ENCODE data around the gene ZNF423.

ZNF423 gene

GRCh38 chr16:49671333-49671732 is 184.6 kb downstream of the ZNF423 start:
- no peak for DNase-seq (ENCODE audit: low read depth in 1 of 2, low spot score in 1 of 2)

GRCh38 chr16:49670627-49671026 is 185.3 kb downstream of the ZNF423 start:
- DNase-seq (ENCODE audit: low read depth in 1 of 2, low spot score in 1 of 2) = no peak

DNA sequence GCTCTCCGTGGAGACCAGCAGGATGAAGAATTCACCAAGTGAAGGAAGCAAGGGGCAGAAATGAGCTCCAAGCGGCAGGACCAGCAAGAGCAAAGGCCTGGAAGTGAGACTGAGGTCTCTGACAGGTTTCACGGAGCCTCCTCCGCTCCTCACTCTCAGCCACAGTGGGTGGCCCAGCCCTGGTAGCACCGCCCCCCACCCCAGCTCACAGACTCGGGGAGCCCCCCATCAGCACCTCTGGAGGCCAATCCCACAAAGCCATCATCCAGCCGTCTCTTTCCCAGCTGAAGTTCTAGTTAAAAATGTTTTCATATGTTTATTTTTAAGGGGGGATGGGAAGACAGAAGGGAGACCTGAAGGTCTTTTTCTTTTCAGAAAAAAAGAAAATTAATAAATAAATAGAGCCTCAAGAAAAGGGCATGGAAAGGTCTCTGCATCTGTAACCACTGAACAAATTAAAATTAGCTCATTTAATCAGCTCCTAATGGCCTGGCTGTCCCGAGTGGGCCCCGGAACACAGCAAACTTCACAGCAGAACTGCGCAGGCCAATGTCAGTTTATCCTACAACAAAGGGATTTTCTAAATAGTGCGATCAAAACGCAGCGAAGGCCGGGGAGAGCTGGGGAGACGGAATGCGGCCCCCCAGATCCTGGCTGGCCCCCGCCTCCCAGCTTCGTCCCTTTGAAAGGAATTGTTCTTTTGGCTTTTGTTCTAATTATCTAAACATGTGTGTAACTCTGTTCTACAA is 190.3 kb downstream of the ZNF423 start:
- no peak for DNase-seq (ENCODE audit: low read depth in 1 of 2, low spot score in 1 of 2)

- no peak for DNase-seq (ENCODE audit: low read depth in 1 of 2, low spot score in 1 of 2)
Observed at GRCh38 chr16:49664221-49665215, 191.4 kb downstream of the ZNF423 start.

- no peak for DNase-seq (ENCODE audit: low read depth in 1 of 2, low spot score in 1 of 2)
Observed at GRCh38 chr16:49663081-49664065, 192.5 kb downstream of the ZNF423 start.

- no peak for DNase-seq (ENCODE audit: low read depth in 1 of 2, low spot score in 1 of 2)
Observed at GRCh38 chr16:49662569-49662968, 193.3 kb downstream of the ZNF423 start.

DNA sequence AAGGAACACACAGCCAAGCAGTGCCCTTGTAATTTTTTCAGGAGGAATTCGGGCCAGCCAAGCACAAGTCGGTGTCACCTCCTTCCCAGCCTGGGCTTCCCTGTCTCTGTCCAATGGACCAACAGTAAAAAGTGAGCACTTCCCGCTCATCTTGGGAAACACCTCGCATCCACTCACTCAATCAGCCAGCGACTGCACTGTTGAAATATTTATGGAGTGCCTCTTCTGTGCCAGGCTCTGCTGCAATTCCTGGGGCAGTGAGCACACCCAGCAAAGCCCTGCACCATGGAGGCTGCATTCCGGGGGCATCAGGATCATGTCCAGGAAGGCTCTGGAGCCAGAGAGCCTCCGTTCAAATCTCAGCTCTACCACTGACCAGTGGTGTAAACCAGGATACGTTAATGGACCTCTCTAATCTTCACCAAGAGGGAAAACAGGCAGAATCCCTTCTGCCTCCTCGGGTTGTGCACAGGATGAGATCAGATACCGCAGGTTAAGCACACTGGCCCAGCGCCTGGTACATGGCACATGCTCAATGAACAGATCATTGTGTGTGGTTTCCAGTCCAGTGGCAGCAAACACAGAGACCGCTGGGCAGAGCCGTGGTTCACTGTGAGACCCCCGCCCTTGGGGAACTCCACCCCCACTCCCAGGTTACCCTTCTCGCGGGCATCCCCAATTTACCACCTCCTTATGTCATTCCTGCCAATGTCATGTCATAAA is 194.3 kb downstream of the ZNF423 start:
- DNase-seq (ENCODE audit: low read depth in 1 of 2, low spot score in 1 of 2) = no peak

GRCh38 chr16:49660626-49661025 is 195.3 kb downstream of the ZNF423 start:
- no peak for DNase-seq (ENCODE audit: low read depth in 1 of 2, low spot score in 1 of 2)

DNA sequence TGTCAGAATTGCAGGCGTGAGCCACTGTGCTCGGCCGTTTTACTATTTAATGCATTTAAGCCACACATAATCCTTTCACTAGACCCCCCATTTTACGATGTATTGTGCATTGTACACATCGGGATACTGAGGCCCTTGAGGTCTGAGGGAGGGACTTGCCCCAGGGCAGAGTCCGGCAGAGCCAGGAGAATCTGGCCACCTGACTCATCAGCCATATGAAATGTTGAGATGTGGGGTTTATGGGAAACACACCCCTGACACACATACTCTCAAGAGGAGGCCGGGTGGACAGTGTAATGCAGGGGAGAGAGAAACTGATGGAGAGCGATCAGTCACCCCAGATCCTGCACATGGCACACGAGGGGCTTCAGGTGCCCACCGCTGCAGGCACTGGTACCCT is 196.6 kb downstream of the ZNF423 start:
- no peak for DNase-seq (ENCODE audit: low read depth in 1 of 2, low spot score in 1 of 2)

DNA sequence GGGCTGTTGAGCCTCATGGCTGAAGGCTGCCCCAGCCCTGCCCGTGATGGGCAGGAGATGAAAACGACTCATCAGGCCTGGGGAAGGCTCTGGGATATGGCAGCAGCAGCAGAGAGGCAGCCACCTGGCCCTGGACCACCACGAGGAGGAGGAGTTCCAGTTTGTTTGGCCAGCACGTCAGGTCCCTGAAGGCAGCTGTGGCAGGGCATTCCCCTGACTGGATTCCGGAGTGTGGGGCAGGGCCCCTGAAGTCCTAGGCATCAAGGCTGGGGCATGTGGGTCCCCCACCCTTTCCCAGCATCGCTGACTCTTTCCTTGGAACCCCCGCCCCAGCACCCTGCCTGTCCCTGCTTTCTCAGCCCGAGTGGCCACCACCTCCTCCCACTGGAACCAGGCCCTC is 197.4 kb downstream of the ZNF423 start:
- DNase-seq (ENCODE audit: low read depth in 1 of 2, low spot score in 1 of 2) = no peak

- DNase-seq (ENCODE audit: low read depth in 1 of 2, low spot score in 1 of 2) = no peak
Observed at GRCh38 chr16:49657736-49658465, 198.0 kb downstream of the ZNF423 start.

DNA sequence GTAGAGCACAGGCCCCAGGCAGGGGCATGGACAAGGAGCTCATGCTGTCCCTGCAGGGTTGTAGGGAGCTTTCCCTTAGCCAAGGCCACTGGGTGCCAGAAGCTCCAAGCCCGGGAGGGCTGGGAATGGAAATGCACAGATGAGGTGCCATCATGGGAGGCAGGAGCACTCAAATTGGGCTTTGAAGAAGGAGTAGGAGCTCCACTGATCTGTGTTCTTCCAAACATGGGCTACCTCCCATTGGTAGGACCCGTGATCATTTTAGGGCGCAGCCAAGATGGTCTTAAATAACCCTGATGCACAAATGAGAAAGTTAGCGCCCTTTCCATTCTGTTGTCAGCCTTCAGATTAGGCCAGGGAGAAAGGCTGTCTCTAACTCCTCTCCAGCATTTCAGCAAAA is 201.5 kb downstream of the ZNF423 start:
- DNase-seq (ENCODE audit: low read depth in 1 of 2, low spot score in 1 of 2) = no peak

- DNase-seq (ENCODE audit: low read depth in 1 of 2, low spot score in 1 of 2) = no peak
Observed at GRCh38 chr16:49653577-49653976, 202.3 kb downstream of the ZNF423 start.

DNA sequence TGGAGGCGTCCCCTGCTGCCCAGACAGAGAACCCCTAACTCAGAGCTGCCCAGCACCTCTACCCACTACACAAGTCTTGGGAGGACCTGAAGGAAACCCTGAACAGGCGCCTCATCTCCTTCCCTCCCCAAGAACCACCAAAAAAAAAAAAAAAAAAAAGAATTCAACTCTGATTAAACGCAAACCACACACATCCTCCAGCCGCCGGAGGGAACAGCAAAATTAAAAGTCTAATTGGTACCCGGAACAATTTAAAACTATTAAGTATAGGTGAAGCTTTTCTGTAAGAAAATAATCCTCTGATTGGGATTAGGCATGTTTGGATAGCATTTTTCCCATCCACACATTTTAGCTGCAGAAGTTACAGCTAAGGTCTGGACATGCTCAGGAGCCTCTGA is 202.7 kb downstream of the ZNF423 start:
- DNase-seq (ENCODE audit: low read depth in 1 of 2, low spot score in 1 of 2) = no peak

GRCh38 chr16:49652456-49653172 is 203.3 kb downstream of the ZNF423 start:
- no peak for DNase-seq (ENCODE audit: low read depth in 1 of 2, low spot score in 1 of 2)

- no peak for DNase-seq (ENCODE audit: low read depth in 1 of 2, low spot score in 1 of 2)
Observed at GRCh38 chr16:49651996-49652395, 203.9 kb downstream of the ZNF423 start.

DNA sequence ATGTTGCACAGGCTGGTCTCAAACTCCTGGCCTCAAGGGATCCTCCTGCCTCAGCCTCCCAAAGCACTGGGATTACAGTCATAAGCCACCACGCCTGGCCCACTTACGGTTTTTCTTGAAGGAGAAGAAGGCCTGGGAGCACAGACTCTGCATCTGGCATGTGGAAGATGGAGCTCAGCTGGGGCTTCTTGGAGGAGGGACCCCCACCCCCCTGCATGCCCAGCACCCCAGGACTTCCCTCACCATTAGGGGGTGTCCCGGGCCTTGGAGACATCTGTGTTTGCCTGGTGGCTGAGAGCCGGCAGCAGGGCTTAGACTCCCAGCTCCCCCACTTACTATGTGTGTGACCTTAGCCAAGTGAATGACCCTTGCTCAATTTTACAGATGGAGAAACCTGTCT is 204.7 kb downstream of the ZNF423 start:
- no peak for DNase-seq (ENCODE audit: low read depth in 1 of 2, low spot score in 1 of 2)

GRCh38 chr16:49650603-49651002 is 205.3 kb downstream of the ZNF423 start:
- no peak for DNase-seq (ENCODE audit: low read depth in 1 of 2, low spot score in 1 of 2)

Data from activated T-helper 1 cell treated with anti-CD3 and anti-CD28 coated beads, Interleukin-2, amount 50 U/mL, for 16 hours (primary cell).